NB4 (cell line): ENCODE results near the gene TCF15.
A peak's percentile ranks its signal among the peaks of the same experiment; 100 is the strongest.

Experiments
- DNase-seq: peaks from one replicate; pipeline ENCODE4 v3.0.0; 2010; ENCODE audit warnings: low read depth
- H3K4me3 ChIP-seq: one replicate; pipeline ENCODE4 v1.5.1; 2011; ENCODE audit warnings: mild to moderate bottlenecking, low read depth, low read length, moderate library complexity
- CTCF ChIP-seq: IDR thresholded peaks from one replicate; pipeline ENCODE4 v1.5.1; 2012; ENCODE audit warnings: low read depth, low read length
- MAX ChIP-seq: IDR thresholded peaks from 2 replicates; pipeline ENCODE4 v1.6.1; 2011; ENCODE audit warnings: low read depth, low read length
- MYC ChIP-seq: IDR thresholded peaks from 2 replicates; pipeline ENCODE4 v1.6.1; 2011; ENCODE audit warnings: low read depth, low read length
- POLR2A ChIP-seq: IDR thresholded peaks from 2 replicates; pipeline ENCODE4 v1.6.1; 2011; ENCODE audit warnings: mild to moderate bottlenecking; ENCODE audit not compliant: insufficient read length; ENCODE audit errors: extremely low read depth

The TCF15 gene

GRCh38 chr20:620246-620645, 10.1 kb upstream of the TCF15 start:
- no peak for TF ChIP-seq MAX
- TF ChIP-seq POLR2A, result no peak
- no peak for TF ChIP-seq MYC
- no peak for TF ChIP-seq CTCF
- DNase-seq, result no peak
- H3K4me3 ChIP-seq, result no peak overlapping the region

- no peak for DNase-seq
- no peak overlapping the region for H3K4me3 ChIP-seq
- no peak for TF ChIP-seq POLR2A
- no peak for TF ChIP-seq CTCF
- no peak for TF ChIP-seq MAX
- TF ChIP-seq MYC, result no peak
These were observed 8.9 kb upstream of the TCF15 start for GRCh38 chr20:618980-619379.

GRCh38 chr20:617934-618690, 8.0 kb upstream of the TCF15 start:
- TF ChIP-seq CTCF (no peak), MYC (no peak), POLR2A (no peak), MAX (no peak)
- DNase-seq, result no peak
- H3K4me3 ChIP-seq, result no peak overlapping the region

GRCh38 chr20:615514-615913, 5.4 kb upstream of the TCF15 start:
- peak; percentile 61 for DNase-seq
- H3K4me3 ChIP-seq, result no peak overlapping the region
- TF ChIP-seq POLR2A (no peak), MYC (no peak), CTCF (no peak), MAX (no peak)

- H3K4me3 ChIP-seq, result no peak overlapping the region
- no peak for DNase-seq
- no peak for TF ChIP-seq CTCF
- TF ChIP-seq MYC, result no peak
- TF ChIP-seq POLR2A, result no peak
- no peak for TF ChIP-seq MAX
These were observed 1.7 kb upstream of the TCF15 start for GRCh38 chr20:611843-612185.
